PC-3 (cell line): Measurements from ENCODE around the gene MAT2B. TPM values are rescaled to one million over a fixed set of nuclear protein-coding genes. Genes with fewer than 3 reads are reported as not detected.
A peak's percentile ranks its signal among the peaks of the same experiment; 100 is the strongest.

Source experiments
- ATAC-seq: fragments of 200-7000 bp; cut with Tn5 transposase; 2 replicates; pipeline ENCODE4 v1.9.1; 2020; ENCODE audit warnings: mild to moderate bottlenecking, moderate library complexity
- BruUV-seq: library from RNA; stranded (reverse); fragments of 400-500 nt; replicated peaks from 2 replicates; lab custom pipeline; 2021; lab: Mats Ljungman, UMichigan
- CTCF ChIA-PET: fragments of 300-600 bp; sonication (Branson Sonifier 250); formaldehyde crosslinking; loops from one replicate; lab custom pipeline; 2022; ENCODE audit warnings: antibody characterized with exemption; lab: Charles Lee
- POLR2A ChIA-PET: fragments of 300-600 bp; sonication (Branson Sonifier 250); formaldehyde crosslinking; loops from one replicate; lab custom pipeline; 2022; ENCODE audit warnings: antibody characterized with exemption; ENCODE audit not compliant: unreplicated experiment; lab: Charles Lee
- DNase-seq: peaks from one replicate; pipeline ENCODE4 v3.0.0-alpha.2; 2015
- H2AFZ ChIP-seq: fragments of 300-600 bp; sonication (generic); 2 replicates; pipeline ENCODE4 v1.6.0; 2016; ENCODE audit warnings: antibody characterized with exemption, low read length
- H3F3A ChIP-seq: fragments of 300-600 bp; sonication (generic); one replicate; pipeline ENCODE4 v1.6.0; 2017; ENCODE audit warnings: antibody characterized with exemption, low read length, control low read depth, mild to moderate bottlenecking; ENCODE audit not compliant: unreplicated experiment
- H3K27ac ChIP-seq: fragments of 300-600 bp; sonication (generic); 2 replicates; pipeline ENCODE4 v1.5.1; 2016; ENCODE audit warnings: mild to moderate bottlenecking, low read length
- H3K27me3 ChIP-seq: fragments of 300-600 bp; sonication (generic); 2 replicates; pipeline ENCODE4 v1.6.1; 2016; ENCODE audit warnings: low read length, mixed read lengths
- H3K36me3 ChIP-seq: fragments of 300-600 bp; sonication (generic); 2 replicates; pipeline ENCODE4 v1.6.1; 2016; ENCODE audit warnings: low read depth, mixed run types, low read length, mixed read lengths
- H3K4me1 ChIP-seq: fragments of 300-600 bp; sonication (generic); 2 replicates; pipeline ENCODE4 v1.5.1; 2016; ENCODE audit warnings: low read length; ENCODE audit not compliant: insufficient read depth
- H3K4me2 ChIP-seq: fragments of 300-600 bp; sonication (generic); 2 replicates; pipeline ENCODE4 v1.6.0; 2016; ENCODE audit warnings: low read length
- H3K4me3 ChIP-seq: fragments of 300-600 bp; sonication (generic); 2 replicates; pipeline ENCODE4 v1.5.1; 2016; ENCODE audit warnings: mild to moderate bottlenecking, low read length, mixed read lengths
- H3K79me2 ChIP-seq: fragments of 300-600 bp; sonication (generic); 2 replicates; pipeline ENCODE4 v1.6.1; 2017; ENCODE audit warnings: low read length, mixed read lengths
- H3K9ac ChIP-seq: fragments of 300-600 bp; sonication (generic); 2 replicates; pipeline ENCODE4 v1.6.0; 2016; ENCODE audit warnings: mild to moderate bottlenecking, low read length
- H3K9me2 ChIP-seq: fragments of 300-600 bp; sonication (generic); replicated peaks from 2 replicates; pipeline ENCODE4 v1.6.1; 2016; ENCODE audit warnings: mixed run types, low read length, mixed read lengths
- H3K9me3 ChIP-seq: fragments of 300-600 bp; sonication (generic); 2 replicates; pipeline ENCODE4 v1.6.1; 2016; ENCODE audit warnings: low read length, mixed read lengths
- H4K20me1 ChIP-seq: fragments of 300-600 bp; sonication (generic); 2 replicates; pipeline ENCODE4 v1.6.1; 2016; ENCODE audit warnings: low read length, mixed read lengths
- CTCF ChIP-seq: fragments of 300-600 bp; sonication (generic); conservative IDR thresholded peaks from 2 replicates; pipeline ENCODE4 v1.5.1; 2017; ENCODE audit warnings: antibody characterized with exemption, low read depth, mild to moderate bottlenecking, low read length
- EZH2 ChIP-seq: fragments of 300-600 bp; sonication (generic); IDR thresholded peaks from one replicate; pipeline ENCODE4 v1.6.1; 2017; ENCODE audit warnings: antibody characterized with exemption, mild to moderate bottlenecking, low read length; ENCODE audit not compliant: unreplicated experiment
- EZH2phosphoT487 ChIP-seq: fragments of 300-600 bp; sonication (generic); IDR thresholded peaks from 2 replicates; pipeline ENCODE4 v1.6.1; 2018; ENCODE audit warnings: mild to moderate bottlenecking, antibody characterized with exemption, low read length, borderline replicate concordance
- intact Hi-C: fragments of 100-400 bp; cut with micrococcal nuclease; formaldehyde crosslinking; loops from 2 replicates; pipeline ENCODE4 v1.9.0; 2023
- total RNA-seq: library from RNA; depleted of rRNA; stranded (reverse); fragments of >200 nt; gene quantifications from 2 replicates; pipeline ENCODE4 v1.2.3, GENCODE V29; 2014

Gene MAT2B
- total RNA-seq, 1 experiment from 2014 or later: 24.3 TPM

GRCh38 chr5:163475411-163475810, 30.0 kb upstream of the MAT2B start:
- intact Hi-C loops: no loop called here
- BruUV-seq: no TSS peak
- Histone ChIP-seq H3K4me1 (peaks cover 24% of the 10 kb centered on the region), H3K27me3 (no peaks in the 10 kb centered on the region), H3K9me2 (no peaks in the 10 kb centered on the region), H3K36me3 (peaks cover 71% of the 10 kb centered on the region), H3K9ac (no peak overlapping the region), H4K20me1 (no peaks in the 10 kb centered on the region), H3K27ac (no peak overlapping the region), H2AFZ (no peak overlapping the region), H3K79me2 (no peaks in the 10 kb centered on the region), H3K4me3 (no peak overlapping the region), H3F3A (no peaks in the 10 kb centered on the region), H3K4me2 (no peak overlapping the region), H3K9me3 (no peaks in the 10 kb centered on the region)
- ATAC-seq: no peak
- DNase-seq: no peak
- CTCF ChIA-PET: no interaction called here
- POLR2A ChIA-PET: interaction anchor here (0.6 kb wide), 1 partner anchor 14 kb away, joined by 6 read pairs; no protein-coding TSS in a partner anchor
- no peak for TF ChIP-seq EZH2phosphoT487
- no peak for TF ChIP-seq CTCF
- TF ChIP-seq EZH2: no peak

- ChIA-PET POLR2A (interaction anchor here (0.6 to 0.7 kb wide), 2 partner anchors 17 to 27 kb away, joined by 3 to 5 read pairs; no protein-coding TSS in a partner anchor), CTCF (no interaction called here)
- no peak overlapping the region for H3K9ac ChIP-seq
- intact Hi-C loops: loop anchor here (1.0 kb wide), 1 partner anchor 25 kb away; no protein-coding TSS in a partner anchor
- ATAC-seq (peak; percentile 93), DNase-seq (peak; percentile 58)
- peak overlapping the region; percentile 41 for H3K4me2 ChIP-seq
- H3F3A ChIP-seq: no peaks in the 10 kb centered on the region
- H4K20me1 ChIP-seq: no peaks in the 10 kb centered on the region
- no peaks in the 10 kb centered on the region for H3K9me2 ChIP-seq
- BruUV-seq: no TSS peak
- TF ChIP-seq EZH2phosphoT487 (no peak), EZH2 (no peak), CTCF (no peak)
- no peaks in the 10 kb centered on the region for H3K27me3 ChIP-seq
- H3K36me3 ChIP-seq: peaks cover 69% of the 10 kb centered on the region
- no peaks in the 10 kb centered on the region for H3K79me2 ChIP-seq
- H3K4me3 ChIP-seq: 0 out of 2 replicates have a peak overlapping the region, but pooled peaks have one; percentile 9
- H2AFZ ChIP-seq: peak overlapping the region; percentile 22; the same call in 1 of the 2 replicates
- peak overlapping the region; percentile 63 for H3K27ac ChIP-seq
- H3K9me3 ChIP-seq: no peaks in the 10 kb centered on the region
- H3K4me1 ChIP-seq: peaks cover 24% of the 10 kb centered on the region
Observed at GRCh38 chr5:163478126-163478981, 27.1 kb upstream of the MAT2B start.

DNA sequence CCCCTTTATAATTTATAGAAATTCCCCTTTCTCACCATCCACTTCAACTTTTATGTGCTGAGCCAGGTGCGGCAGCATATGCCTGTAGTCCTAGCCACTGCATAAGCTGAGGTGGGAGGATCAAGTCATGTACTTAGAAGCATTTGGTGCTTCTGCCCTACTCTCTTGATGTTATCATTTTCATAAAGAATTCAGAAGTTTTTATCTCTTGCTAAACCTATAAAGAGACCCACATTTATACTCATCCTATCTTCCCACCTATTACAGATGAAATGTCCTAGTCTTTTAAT, 26.5 kb upstream of the MAT2B start:
- no peaks in the 10 kb centered on the region for H4K20me1 ChIP-seq
- no peaks in the 10 kb centered on the region for H3K9me3 ChIP-seq
- H3K27ac ChIP-seq: peak overlapping the region; percentile 63
- H3K4me1 ChIP-seq: peaks cover 24% of the 10 kb centered on the region
- H2AFZ ChIP-seq: peak overlapping the region; percentile 22; the same call in 1 of the 2 replicates
- peaks cover 70% of the 10 kb centered on the region for H3K36me3 ChIP-seq
- ChIA-PET CTCF (no interaction called here), POLR2A (interaction anchor here (0.7 kb wide), 1 partner anchor 27 kb away, joined by 5 read pairs; no protein-coding TSS in a partner anchor)
- no peak for TF ChIP-seq CTCF
- TF ChIP-seq EZH2: no peak
- no peak for TF ChIP-seq EZH2phosphoT487
- ATAC-seq: peak; percentile 75
- H3F3A ChIP-seq: no peaks in the 10 kb centered on the region
- no peaks in the 10 kb centered on the region for H3K27me3 ChIP-seq
- BruUV-seq: no TSS peak
- DNase-seq: no peak
- H3K9me2 ChIP-seq: no peaks in the 10 kb centered on the region
- intact Hi-C loops: loop anchor here (1.0 kb wide), 1 partner anchor 24 kb away; no protein-coding TSS in a partner anchor
- no peaks in the 10 kb centered on the region for H3K79me2 ChIP-seq
- peak overlapping the region; percentile 41 for H3K4me2 ChIP-seq
- no peak overlapping the region for H3K4me3 ChIP-seq
- 0 out of 2 replicates have a peak overlapping the region, but pooled peaks have one; percentile 2 for H3K9ac ChIP-seq
